ENCODE data around the gene LMTK3. TPM values are rescaled to one million over a fixed set of nuclear protein-coding genes. Genes with fewer than 3 reads are reported as not detected.
"Not testable (repeated sequence)": the region's sequence is repeated elsewhere in the genome, so short reads cannot be mapped to it uniquely, and the experiment has no call there.

Gene LMTK3
- total RNA-seq, 1 experiment from 2014 or later, result 3.0 TPM

- Histone ChIP-seq H3K4me3 (ENCODE audit: insufficient read depth, low read depth, low read length) (peak overlapping the region; percentile 53), H3K36me3 (replicated peaks; ENCODE audit: control insufficient read depth, insufficient read depth, low read length) (no peaks in the 10 kb centered on the region; the same call in 1 of the 2 replicates), H3K27me3 (ENCODE audit: control insufficient read depth, insufficient read depth, low read length) (peaks cover 26% of the 10 kb centered on the region)
- peak; percentile 99 for DNase-seq
These were observed 20.4 kb downstream of the LMTK3 start for GRCh38 chr19:48490981-48491792.

GRCh38 chr19:48489608-48490216, 21.9 kb downstream of the LMTK3 start:
- Histone ChIP-seq H3K4me3 (ENCODE audit: insufficient read depth, low read depth, low read length) (no peak overlapping the region), H3K27me3 (ENCODE audit: control insufficient read depth, insufficient read depth, low read length) (peaks cover 20% of the 10 kb centered on the region)
- peak; percentile 96 for DNase-seq

GRCh38 chr19:48488478-48488877, 23.2 kb downstream of the LMTK3 start:
- not testable (repeated sequence) for H3K36me3 ChIP-seq (replicated peaks; ENCODE audit: control insufficient read depth, insufficient read depth, low read length); DNase-seq; H3K4me3 ChIP-seq (ENCODE audit: insufficient read depth, low read depth, low read length)
- H3K27me3 ChIP-seq (ENCODE audit: control insufficient read depth, insufficient read depth, low read length), result peaks cover 13% of the 10 kb centered on the region

More at GRCh38 chr19:48489608-48490216, 21.9 kb downstream of the LMTK3 start:
- H3K36me3 ChIP-seq (replicated peaks; ENCODE audit: control insufficient read depth, insufficient read depth, low read length), result no peaks in the 10 kb centered on the region; the same call in 1 of the 2 replicates

- Histone ChIP-seq H3K36me3 (replicated peaks; ENCODE audit: control insufficient read depth, insufficient read depth, low read length) (no peaks in the 10 kb centered on the region; the same call in 1 of the 2 replicates), H3K27me3 (ENCODE audit: control insufficient read depth, insufficient read depth, low read length) (peaks cover 13% of the 10 kb centered on the region), H3K4me3 (ENCODE audit: insufficient read depth, low read depth, low read length) (no peak overlapping the region)
- DNase-seq, result no peak
These were observed 23.7 kb downstream of the LMTK3 start for GRCh38 chr19:48487948-48488347.

- Histone ChIP-seq H3K36me3 (replicated peaks; ENCODE audit: control insufficient read depth, insufficient read depth, low read length) (no peaks in the 10 kb centered on the region; the same call in 1 of the 2 replicates), H3K4me3 (ENCODE audit: insufficient read depth, low read depth, low read length) (no peak overlapping the region), H3K27me3 (ENCODE audit: control insufficient read depth, insufficient read depth, low read length) (peaks cover 13% of the 10 kb centered on the region)
- peak; percentile 35 for DNase-seq
These were observed 24.1 kb downstream of the LMTK3 start for GRCh38 chr19:48487544-48487943.

GRCh38 chr19:48486706-48487105, 24.9 kb downstream of the LMTK3 start:
- peaks cover 13% of the 10 kb centered on the region for H3K27me3 ChIP-seq (ENCODE audit: control insufficient read depth, insufficient read depth, low read length)
- DNase-seq; H3K36me3 ChIP-seq (replicated peaks; ENCODE audit: control insufficient read depth, insufficient read depth, low read length); H3K4me3 ChIP-seq (ENCODE audit: insufficient read depth, low read depth, low read length): not testable (repeated sequence)

- no peak overlapping the region for H3K4me3 ChIP-seq (ENCODE audit: insufficient read depth, low read depth, low read length)
- H3K36me3 ChIP-seq (replicated peaks; ENCODE audit: control insufficient read depth, insufficient read depth, low read length), result peaks cover 2% of the 10 kb centered on the region
- peak; percentile 76 for DNase-seq
These were observed 26.6 kb downstream of the LMTK3 start for GRCh38 chr19:48484931-48485612.

GRCh38 chr19:48484247-48484893, 27.3 kb downstream of the LMTK3 start:
- no peak overlapping the region for H3K4me3 ChIP-seq (ENCODE audit: insufficient read depth, low read depth, low read length)
- peak; percentile 54 for DNase-seq
- no peaks in the 10 kb centered on the region; the same call in 1 of the 2 replicates for H3K27me3 ChIP-seq (ENCODE audit: control insufficient read depth, insufficient read depth, low read length)
- peaks cover 4% of the 10 kb centered on the region for H3K36me3 ChIP-seq (replicated peaks; ENCODE audit: control insufficient read depth, insufficient read depth, low read length)

More at GRCh38 chr19:48484931-48485612, 26.6 kb downstream of the LMTK3 start:
- peaks cover 4% of the 10 kb centered on the region for H3K27me3 ChIP-seq (ENCODE audit: control insufficient read depth, insufficient read depth, low read length)

- no peak overlapping the region for H3K4me3 ChIP-seq (ENCODE audit: insufficient read depth, low read depth, low read length)
- no peak for DNase-seq
- no peaks in the 10 kb centered on the region; the same call in 1 of the 2 replicates for H3K27me3 ChIP-seq (ENCODE audit: control insufficient read depth, insufficient read depth, low read length)
- H3K36me3 ChIP-seq (replicated peaks; ENCODE audit: control insufficient read depth, insufficient read depth, low read length), result peaks cover 4% of the 10 kb centered on the region
These were observed 28.3 kb downstream of the LMTK3 start for GRCh38 chr19:48483301-48483700.

- peaks cover 9% of the 10 kb centered on the region for H3K36me3 ChIP-seq (replicated peaks; ENCODE audit: control insufficient read depth, insufficient read depth, low read length)
- H3K4me3 ChIP-seq (ENCODE audit: insufficient read depth, low read depth, low read length), result no peak overlapping the region
These were observed 29.6 kb downstream of the LMTK3 start for GRCh38 chr19:48481846-48482639.

GRCh38 chr19:48480558-48481500, 30.8 kb downstream of the LMTK3 start:
- Histone ChIP-seq H3K27me3 (ENCODE audit: control insufficient read depth, insufficient read depth, low read length) (no peaks in the 10 kb centered on the region), H3K4me3 (ENCODE audit: insufficient read depth, low read depth, low read length) (peak overlapping the region; percentile 21; the same call in 1 of the 2 replicates), H3K36me3 (replicated peaks; ENCODE audit: control insufficient read depth, insufficient read depth, low read length) (peaks cover 16% of the 10 kb centered on the region)
- DNase-seq, result peak; percentile 69

More at GRCh38 chr19:48481846-48482639, 29.6 kb downstream of the LMTK3 start:
- no peaks in the 10 kb centered on the region for H3K27me3 ChIP-seq (ENCODE audit: control insufficient read depth, insufficient read depth, low read length)
- DNase-seq, result no peak

- peak overlapping the region; percentile 21; the same call in 1 of the 2 replicates for H3K4me3 ChIP-seq (ENCODE audit: insufficient read depth, low read depth, low read length)
- no peaks in the 10 kb centered on the region for H3K27me3 ChIP-seq (ENCODE audit: control insufficient read depth, insufficient read depth, low read length)
- peak; percentile 69 for DNase-seq
- peaks cover 23% of the 10 kb centered on the region for H3K36me3 ChIP-seq (replicated peaks; ENCODE audit: control insufficient read depth, insufficient read depth, low read length)
These were observed 31.5 kb downstream of the LMTK3 start for GRCh38 chr19:48480183-48480557.

GRCh38 chr19:48479686-48480085, 31.9 kb downstream of the LMTK3 start:
- H3K27me3 ChIP-seq (ENCODE audit: control insufficient read depth, insufficient read depth, low read length), result no peaks in the 10 kb centered on the region
- peaks cover 28% of the 10 kb centered on the region for H3K36me3 ChIP-seq (replicated peaks; ENCODE audit: control insufficient read depth, insufficient read depth, low read length)
- no peak overlapping the region for H3K4me3 ChIP-seq (ENCODE audit: insufficient read depth, low read depth, low read length)
- DNase-seq, result no peak
